H9 (cell line): ENCODE results near the gene RUNX1. TPM values are rescaled to one million over a fixed set of nuclear protein-coding genes. Genes with fewer than 3 reads are reported as not detected.

Experiments
- DNase-seq: peaks from one replicate; pipeline ENCODE4 v3.0.0-alpha.2; 2017
- H2AFZ ChIP-seq: one replicate; pipeline ENCODE4 v1.6.1; 2013; ENCODE audit warnings: mild to moderate bottlenecking, low read length, control low read depth, moderate library complexity
- H2AK5ac ChIP-seq: 2 replicates; pipeline ENCODE4 v1.6.1; 2013; ENCODE audit warnings: low read length, control low read depth, mixed read lengths; ENCODE audit not compliant: insufficient read length
- H2BK120ac ChIP-seq: one replicate; pipeline ENCODE4 v1.6.1; 2013; ENCODE audit warnings: low read depth, mild to moderate bottlenecking, low read length, control low read depth, inconsistent platforms; ENCODE audit not compliant: poor library complexity, severe bottlenecking
- H2BK12ac ChIP-seq: 2 replicates; pipeline ENCODE4 v1.6.1; 2013; ENCODE audit warnings: low read length, control low read depth, mixed read lengths, low read depth; ENCODE audit not compliant: insufficient read length
- H2BK15ac ChIP-seq: 2 replicates; pipeline ENCODE4 v1.6.1; 2013; ENCODE audit warnings: low read depth, low read length, control low read depth
- H2BK20ac ChIP-seq: one replicate; pipeline ENCODE4 v1.6.1; 2013; ENCODE audit warnings: low read depth, mild to moderate bottlenecking, low read length, control low read depth, inconsistent platforms; ENCODE audit not compliant: poor library complexity, severe bottlenecking
- H2BK5ac ChIP-seq: 2 replicates; pipeline ENCODE4 v1.6.1; 2013; ENCODE audit warnings: low read length, control low read depth, mixed read lengths; ENCODE audit not compliant: insufficient read length
- H3K14ac ChIP-seq: 2 replicates; pipeline ENCODE4 v1.6.1; 2013; ENCODE audit warnings: low read length, control low read depth; ENCODE audit not compliant: insufficient read depth
- H3K18ac ChIP-seq: 2 replicates; pipeline ENCODE4 v1.6.1; 2013; ENCODE audit warnings: low read depth, mild to moderate bottlenecking, mixed read lengths, low read length, control low read depth; ENCODE audit not compliant: insufficient read length
- H3K23ac ChIP-seq: 2 replicates; pipeline ENCODE4 v1.6.1; 2013; ENCODE audit warnings: low read length, control low read depth, mixed read lengths, low read depth; ENCODE audit not compliant: insufficient read length
- H3K23me2 ChIP-seq: 2 replicates; pipeline ENCODE4 v1.6.1; 2013; ENCODE audit warnings: low read depth, mild to moderate bottlenecking, mixed read lengths, low read length, control low read depth; ENCODE audit not compliant: insufficient read length, poor library complexity, severe bottlenecking
- H3K27ac ChIP-seq: 2 replicates; pipeline ENCODE4 v1.5.1; 2013; ENCODE audit warnings: low read length, control low read depth, mixed read lengths, low read depth; ENCODE audit not compliant: insufficient read length
- H3K27me3 ChIP-seq: 2 replicates; pipeline ENCODE4 v1.6.1; 2013; ENCODE audit warnings: low read length, control low read depth, inconsistent platforms; ENCODE audit not compliant: insufficient read depth
- H3K4ac ChIP-seq: 2 replicates; pipeline ENCODE4 v1.6.1; 2013; ENCODE audit warnings: low read depth, mild to moderate bottlenecking, control low read depth, inconsistent platforms, low read length, moderate library complexity
- H3K4me1 ChIP-seq: 2 replicates; pipeline ENCODE4 v1.6.1; 2013; ENCODE audit warnings: low read length, control low read depth, inconsistent platforms; ENCODE audit not compliant: insufficient read depth
- H3K4me2 ChIP-seq: 2 replicates; pipeline ENCODE4 v1.6.1; 2013; ENCODE audit warnings: low read length, control low read depth, mixed read lengths; ENCODE audit not compliant: insufficient read length, insufficient read depth
- H3K56ac ChIP-seq: 2 replicates; pipeline ENCODE4 v1.6.1; 2013; ENCODE audit warnings: low read depth, mild to moderate bottlenecking, mixed read lengths, low read length, control low read depth; ENCODE audit not compliant: insufficient read length
- H3K79me1 ChIP-seq: 2 replicates; pipeline ENCODE4 v1.6.1; 2013; ENCODE audit warnings: low read depth, mild to moderate bottlenecking, moderate library complexity, low read length, control low read depth, inconsistent platforms; ENCODE audit not compliant: insufficient read depth, poor library complexity, severe bottlenecking
- H3K79me2 ChIP-seq: 2 replicates; pipeline ENCODE4 v1.6.1; 2013; ENCODE audit warnings: low read length, control low read depth, inconsistent platforms; ENCODE audit not compliant: insufficient read depth
- H3K9ac ChIP-seq: 2 replicates; pipeline ENCODE4 v1.6.1; 2013; ENCODE audit warnings: low read length, control low read depth, mixed read lengths; ENCODE audit not compliant: insufficient read length; ENCODE audit errors: extremely low read depth
- H3K9me3 ChIP-seq: one replicate; pipeline ENCODE4 v1.6.1; 2013; ENCODE audit warnings: low read depth, low read length, inconsistent platforms; ENCODE audit not compliant: control insufficient read depth
- H3T11ph ChIP-seq: one replicate; pipeline ENCODE4 v1.6.1; 2013; ENCODE audit warnings: mild to moderate bottlenecking, low read length, control low read depth, inconsistent platforms
- H4K20me1 ChIP-seq: one replicate; pipeline ENCODE4 v1.6.1; 2013; ENCODE audit not compliant: control insufficient read depth, insufficient read length, insufficient read depth
- H4K5ac ChIP-seq: 2 replicates; pipeline ENCODE4 v1.6.1; 2013; ENCODE audit warnings: low read depth, mild to moderate bottlenecking, mixed read lengths, low read length, control low read depth; ENCODE audit not compliant: insufficient read length
- H4K8ac ChIP-seq: replicated peaks from 2 replicates; pipeline ENCODE4 v1.6.1; 2013; ENCODE audit warnings: low read length, control low read depth, mixed read lengths, low read depth; ENCODE audit not compliant: insufficient read length
- H4K91ac ChIP-seq: 2 replicates; pipeline ENCODE4 v1.6.1; 2013; ENCODE audit warnings: low read depth, mild to moderate bottlenecking, moderate library complexity, mixed read lengths, low read length, control low read depth; ENCODE audit not compliant: insufficient read length
- H3K27ac Mint-ChIP-seq, 3 experiments: 2 replicates in 2 of 3; 3 replicates in 1 of 3; pipeline ENCODE4 v1.8.0; 2020 to 2021; ENCODE audit warnings: mixed read lengths in 3 of 3, mild to moderate bottlenecking in 1 of 3, moderate library complexity in 1 of 3
- H3K27me3 Mint-ChIP-seq: 2 replicates; pipeline ENCODE4 v1.8.0; 2021; ENCODE audit warnings: low read depth, mild to moderate bottlenecking, moderate library complexity, mixed read lengths
- H3K36me3 Mint-ChIP-seq, 3 experiments: 2 replicates in 2 of 3; 3 replicates in 1 of 3; pipeline ENCODE4 v1.8.0; 2020 to 2021; ENCODE audit warnings: low read depth in 3 of 3, mixed read lengths in 3 of 3; ENCODE audit not compliant: insufficient read depth in 1 of 3
- H3K4me1 Mint-ChIP-seq, 2 experiments: 2 replicates each; pipeline ENCODE4 v1.8.0; 2020; ENCODE audit warnings: mixed read lengths in 2 of 2
- H3K4me3 Mint-ChIP-seq, 2 experiments: 2 replicates in 1 of 2; 3 replicates in 1 of 2; pipeline ENCODE4 v1.8.0; 2020 to 2021; ENCODE audit warnings: mild to moderate bottlenecking in 2 of 2, mixed read lengths in 2 of 2, moderate library complexity in 1 of 2
- H3K9me3 Mint-ChIP-seq, 2 experiments: 2 replicates in 1 of 2; 3 replicates in 1 of 2; pipeline ENCODE4 v1.8.0; 2020; ENCODE audit warnings: mild to moderate bottlenecking in 2 of 2, mixed read lengths in 2 of 2, moderate library complexity in 1 of 2
- WGBS: extraction: QIAGEN DNeasy Blood & Tissue Kit; methylation state at CpG from one replicate; pipeline ENCODE4 v1.1.7; 2013; ENCODE audit warnings: missing lambda C conversion rate, low lambda C conversion rate, mixed read lengths; ENCODE audit not compliant: insufficient read length; ENCODE audit errors: extremely low coverage; 5-methylcytosine and 5-hydroxymethylcytosine counted together
- total RNA-seq: library from RNA; stranded (reverse); gene quantifications from 2 replicates; pipeline ENCODE4 v1.2.1, GENCODE V29; 2021
- TF ChIP-seq, protein P1 (sequence below): fragments of 200-600 bp; sonication (generic); conservative IDR thresholded peaks from 3 replicates; pipeline ENCODE4 v1.8.0; 2021; ENCODE audit warnings: antibody characterized with exemption, mild to moderate bottlenecking

Gene RUNX1
- total RNA-seq, 1 experiment from 2014 or later: 0.72 TPM

DNA sequence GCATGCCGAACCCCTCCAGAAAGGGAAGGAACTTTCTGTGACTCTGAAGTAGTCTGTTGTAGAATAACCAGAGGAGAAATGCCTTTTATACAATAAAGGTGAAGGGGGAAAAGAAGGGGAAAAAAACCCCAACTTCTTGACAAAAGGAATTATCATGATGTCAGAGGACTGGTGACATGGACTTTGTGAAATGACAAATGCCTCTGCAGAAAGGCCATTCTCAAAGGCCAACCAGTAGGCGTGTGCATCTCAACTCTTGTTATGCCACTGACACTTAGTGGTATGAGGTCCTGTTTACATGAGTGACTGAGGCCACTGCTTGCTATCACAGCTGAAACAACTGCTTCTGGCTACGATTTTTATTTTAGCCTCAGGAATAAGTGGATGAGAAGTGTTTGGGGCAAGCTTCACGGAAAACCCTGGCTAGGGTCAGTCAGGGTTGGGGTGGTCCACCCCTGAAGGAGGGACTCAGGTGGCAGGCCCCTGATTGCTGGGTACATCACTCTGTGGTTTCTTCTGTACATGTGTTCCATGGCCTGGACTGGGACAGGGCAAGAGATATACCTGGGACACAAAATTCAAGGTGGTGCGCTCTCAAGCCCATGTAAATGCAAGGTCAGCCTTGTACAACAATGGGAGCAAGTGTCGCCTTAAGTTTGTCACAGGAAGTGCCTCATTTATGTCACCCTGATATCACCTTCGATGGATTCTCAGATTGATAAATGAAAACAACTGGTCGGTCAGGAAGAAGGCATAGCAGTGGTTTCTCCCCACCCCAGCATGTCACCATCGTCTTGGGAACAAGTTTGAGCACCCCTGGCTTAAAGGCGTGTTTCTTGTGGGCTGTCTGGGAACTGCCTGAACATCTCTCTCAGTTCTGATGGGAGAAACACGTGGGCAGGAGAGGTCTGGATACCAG, 12.4 kb downstream of the RUNX1 start:
- Histone ChIP-seq H3K9me3 (no peaks in the 10 kb centered on the region), H2AK5ac (no peak overlapping the region), H3K79me1 (no peaks in the 10 kb centered on the region), H3K4me2 (no peak overlapping the region), H2BK5ac (no peak overlapping the region), H3K4ac (no peak overlapping the region), H3K18ac (no peak overlapping the region), H2BK120ac (no peak overlapping the region), H3K14ac (no peak overlapping the region), H3K23ac (no peak overlapping the region), H2BK15ac (no peak overlapping the region), H3K27ac (no peak overlapping the region), H4K5ac (no peak overlapping the region), H4K91ac (no peak overlapping the region), H4K20me1 (no peaks in the 10 kb centered on the region), H4K8ac (no peak overlapping the region), H3K23me2 (no peaks in the 10 kb centered on the region), H3K27me3 (no peaks in the 10 kb centered on the region), H3K56ac (no peak overlapping the region), H3K79me2 (no peaks in the 10 kb centered on the region), H2BK20ac (no peak overlapping the region), H3K9ac (no peak overlapping the region), H3K4me1 (no peaks in the 10 kb centered on the region), H3T11ph (no peak overlapping the region), H2BK12ac (no peak overlapping the region), H2AFZ (no peak overlapping the region)
- H3K27me3 Mint-ChIP-seq: no peaks in the 10 kb centered on the region; the same call in 1 of the 2 replicates
- no peak for DNase-seq
- WGBS: no CpG with 5 or more reads among the region's 11 CpGs
- peaks cover 2 to 8% of the 10 kb centered on the region in 2 experiments; a peak in 2 of 4 replicates for H3K4me1 Mint-ChIP-seq
- H3K27ac Mint-ChIP-seq: no peak overlapping the region; a peak in 1 of 7 replicates
- no peak overlapping the region for H3K4me3 Mint-ChIP-seq
- peaks cover 0 to 2% (median 0%) of the 10 kb centered on the region in 3 experiments; a peak in 1 of 7 replicates for H3K36me3 Mint-ChIP-seq
- TF ChIP-seq, protein P1, sequence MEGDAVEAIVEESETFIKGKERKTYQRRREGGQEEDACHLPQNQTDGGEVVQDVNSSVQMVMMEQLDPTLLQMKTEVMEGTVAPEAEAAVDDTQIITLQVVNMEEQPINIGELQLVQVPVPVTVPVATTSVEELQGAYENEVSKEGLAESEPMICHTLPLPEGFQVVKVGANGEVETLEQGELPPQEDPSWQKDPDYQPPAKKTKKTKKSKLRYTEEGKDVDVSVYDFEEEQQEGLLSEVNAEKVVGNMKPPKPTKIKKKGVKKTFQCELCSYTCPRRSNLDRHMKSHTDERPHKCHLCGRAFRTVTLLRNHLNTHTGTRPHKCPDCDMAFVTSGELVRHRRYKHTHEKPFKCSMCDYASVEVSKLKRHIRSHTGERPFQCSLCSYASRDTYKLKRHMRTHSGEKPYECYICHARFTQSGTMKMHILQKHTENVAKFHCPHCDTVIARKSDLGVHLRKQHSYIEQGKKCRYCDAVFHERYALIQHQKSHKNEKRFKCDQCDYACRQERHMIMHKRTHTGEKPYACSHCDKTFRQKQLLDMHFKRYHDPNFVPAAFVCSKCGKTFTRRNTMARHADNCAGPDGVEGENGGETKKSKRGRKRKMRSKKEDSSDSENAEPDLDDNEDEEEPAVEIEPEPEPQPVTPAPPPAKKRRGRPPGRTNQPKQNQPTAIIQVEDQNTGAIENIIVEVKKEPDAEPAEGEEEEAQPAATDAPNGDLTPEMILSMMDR: no peak
- no peaks in the 10 kb centered on the region; a peak in 1 of 5 replicates for H3K9me3 Mint-ChIP-seq
